ENCODE measurements around the gene HOXC13.

Gene HOXC13

DNA sequence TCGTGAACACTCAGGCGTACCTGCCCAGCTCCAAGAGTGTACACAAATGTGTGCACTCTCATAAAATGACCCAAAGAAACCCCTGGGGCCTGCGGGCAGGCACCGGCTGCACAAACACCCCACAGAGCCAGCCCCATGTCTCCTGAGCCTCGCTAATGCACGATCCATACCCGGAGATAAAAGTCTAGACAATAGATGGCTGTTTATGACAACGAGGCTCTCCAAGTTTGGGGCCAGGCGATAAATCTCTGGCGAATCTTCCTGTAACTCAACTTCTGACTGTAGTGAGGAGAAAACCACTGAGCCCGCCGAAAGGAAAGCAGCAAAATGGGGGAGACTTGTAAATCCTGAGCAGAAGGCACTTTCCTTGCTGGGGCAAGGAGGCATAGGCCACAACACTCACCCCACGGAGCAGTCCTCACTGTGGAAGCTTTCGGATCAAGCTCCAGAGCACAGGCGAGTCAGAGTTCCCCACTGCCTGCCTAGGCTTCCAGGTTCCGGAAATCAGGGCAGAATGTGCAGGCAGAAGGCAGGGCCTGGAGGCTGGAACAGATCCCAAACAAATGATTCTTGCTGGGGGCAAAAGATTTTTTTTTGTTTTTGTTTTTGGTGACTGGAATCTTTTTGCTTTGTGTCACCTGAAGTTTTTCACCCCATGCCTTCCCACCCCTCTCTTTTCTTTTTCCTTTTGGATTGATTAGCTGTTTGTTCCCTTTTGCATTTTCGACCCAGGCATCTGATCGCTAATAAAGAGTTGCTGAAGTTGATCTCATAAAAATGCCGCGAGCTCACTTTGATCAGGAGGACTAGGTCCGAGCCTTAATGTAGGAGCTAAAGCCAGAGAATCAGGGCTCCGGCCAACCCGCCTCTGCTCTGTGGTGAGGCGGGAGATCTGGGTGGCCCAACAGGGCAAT lies 29.8 kb downstream of the HOXC13 start:
- TF ChIP-seq, protein P1, sequence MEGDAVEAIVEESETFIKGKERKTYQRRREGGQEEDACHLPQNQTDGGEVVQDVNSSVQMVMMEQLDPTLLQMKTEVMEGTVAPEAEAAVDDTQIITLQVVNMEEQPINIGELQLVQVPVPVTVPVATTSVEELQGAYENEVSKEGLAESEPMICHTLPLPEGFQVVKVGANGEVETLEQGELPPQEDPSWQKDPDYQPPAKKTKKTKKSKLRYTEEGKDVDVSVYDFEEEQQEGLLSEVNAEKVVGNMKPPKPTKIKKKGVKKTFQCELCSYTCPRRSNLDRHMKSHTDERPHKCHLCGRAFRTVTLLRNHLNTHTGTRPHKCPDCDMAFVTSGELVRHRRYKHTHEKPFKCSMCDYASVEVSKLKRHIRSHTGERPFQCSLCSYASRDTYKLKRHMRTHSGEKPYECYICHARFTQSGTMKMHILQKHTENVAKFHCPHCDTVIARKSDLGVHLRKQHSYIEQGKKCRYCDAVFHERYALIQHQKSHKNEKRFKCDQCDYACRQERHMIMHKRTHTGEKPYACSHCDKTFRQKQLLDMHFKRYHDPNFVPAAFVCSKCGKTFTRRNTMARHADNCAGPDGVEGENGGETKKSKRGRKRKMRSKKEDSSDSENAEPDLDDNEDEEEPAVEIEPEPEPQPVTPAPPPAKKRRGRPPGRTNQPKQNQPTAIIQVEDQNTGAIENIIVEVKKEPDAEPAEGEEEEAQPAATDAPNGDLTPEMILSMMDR (IDR thresholded peaks at IDR 0.05; ENCODE audit: extremely low read depth, insufficient read depth, missing control alignments), result no peak
- in situ Hi-C loops (cut with MboI; ENCODE audit: low pct_unique_long_range_greater_than_20kb, low sequenced_read_pairs, unreplicated experiment), result no loop called here

DNA sequence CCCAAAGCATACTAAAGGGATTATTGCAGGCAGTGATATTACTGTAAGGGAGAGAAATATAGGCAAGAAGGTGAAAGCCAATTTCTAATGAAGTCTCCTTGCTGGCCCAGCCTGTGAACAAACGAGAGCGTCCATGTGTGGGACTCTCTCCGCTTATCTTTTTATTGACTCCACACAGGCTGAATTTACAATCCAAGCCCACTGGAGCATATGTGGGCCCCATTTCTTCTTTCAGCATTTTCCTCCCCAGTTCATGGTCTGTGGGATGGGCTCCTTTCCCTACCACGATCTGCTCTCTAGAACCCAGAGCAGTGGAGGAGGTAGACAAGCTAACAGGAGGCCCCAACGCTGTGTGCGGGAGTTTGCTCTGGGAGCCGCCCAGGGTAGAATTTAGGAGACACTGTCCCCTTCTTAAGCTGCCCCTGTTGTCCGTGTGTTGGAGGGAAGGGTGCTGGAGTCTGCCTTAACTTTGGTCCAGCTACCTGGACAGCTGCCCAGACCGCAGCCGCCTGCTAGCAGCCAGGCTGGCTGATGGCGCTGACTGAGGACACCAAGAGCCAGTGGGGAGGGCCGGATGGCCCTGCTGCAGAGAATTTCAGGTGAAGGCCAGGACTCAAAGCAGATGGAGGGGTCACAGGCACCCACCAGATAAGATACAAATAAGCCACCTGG lies 31.1 kb downstream of the HOXC13 start:
- DNase-seq (ENCODE audit: low spot score), result no peak
- TF ChIP-seq, protein P1 (IDR thresholded peaks at IDR 0.05; ENCODE audit: extremely low read depth, insufficient read depth, missing control alignments), result no peak
- in situ Hi-C loops (cut with MboI; ENCODE audit: low pct_unique_long_range_greater_than_20kb, low sequenced_read_pairs, unreplicated experiment), result no loop called here

More for the DNA sequence above, 29.8 kb downstream of the HOXC13 start:
- DNase-seq (ENCODE audit: low spot score), result no peak

DNA sequence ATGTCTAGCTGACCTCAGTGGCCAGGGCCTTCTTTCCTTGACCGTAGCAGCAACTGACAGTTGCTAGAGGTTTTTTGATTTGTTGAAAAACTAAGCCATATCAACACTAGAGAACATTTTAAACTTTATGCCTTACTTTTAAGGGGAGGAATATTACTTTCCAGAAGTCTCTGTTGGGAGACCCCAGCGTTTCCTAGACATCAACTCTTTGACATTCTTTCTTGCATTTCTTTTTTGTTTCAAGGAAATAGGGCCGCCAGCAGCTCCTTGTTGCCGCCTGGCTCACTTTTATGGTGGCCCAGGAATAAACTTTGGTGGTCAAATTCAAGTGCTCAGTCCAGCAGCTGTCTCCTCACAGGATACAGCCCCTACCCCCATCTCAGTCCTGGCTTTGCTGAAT lies 31.8 kb downstream of the HOXC13 start:
- DNase-seq (ENCODE audit: low spot score), result no peak
- in situ Hi-C loops (cut with MboI; ENCODE audit: low pct_unique_long_range_greater_than_20kb, low sequenced_read_pairs, unreplicated experiment), result no loop called here
- TF ChIP-seq, protein P1 (IDR thresholded peaks at IDR 0.05; ENCODE audit: extremely low read depth, insufficient read depth, missing control alignments), result no peak

- DNase-seq (ENCODE audit: low spot score), result no peak
- in situ Hi-C loops (cut with MboI; ENCODE audit: low pct_unique_long_range_greater_than_20kb, low sequenced_read_pairs, unreplicated experiment), result no loop called here
- TF ChIP-seq, protein P1 (IDR thresholded peaks at IDR 0.05; ENCODE audit: extremely low read depth, insufficient read depth, missing control alignments), result no peak
Observed at GRCh38 chr12:53971129-53971528, 32.5 kb downstream of the HOXC13 start.

- TF ChIP-seq, protein P1 (IDR thresholded peaks at IDR 0.05; ENCODE audit: extremely low read depth, insufficient read depth, missing control alignments), result no peak
- in situ Hi-C loops (cut with MboI; ENCODE audit: low pct_unique_long_range_greater_than_20kb, low sequenced_read_pairs, unreplicated experiment), result no loop called here
- no peak for DNase-seq (ENCODE audit: low spot score)
Observed at GRCh38 chr12:53971686-53972085, 33.1 kb downstream of the HOXC13 start.

DNA sequence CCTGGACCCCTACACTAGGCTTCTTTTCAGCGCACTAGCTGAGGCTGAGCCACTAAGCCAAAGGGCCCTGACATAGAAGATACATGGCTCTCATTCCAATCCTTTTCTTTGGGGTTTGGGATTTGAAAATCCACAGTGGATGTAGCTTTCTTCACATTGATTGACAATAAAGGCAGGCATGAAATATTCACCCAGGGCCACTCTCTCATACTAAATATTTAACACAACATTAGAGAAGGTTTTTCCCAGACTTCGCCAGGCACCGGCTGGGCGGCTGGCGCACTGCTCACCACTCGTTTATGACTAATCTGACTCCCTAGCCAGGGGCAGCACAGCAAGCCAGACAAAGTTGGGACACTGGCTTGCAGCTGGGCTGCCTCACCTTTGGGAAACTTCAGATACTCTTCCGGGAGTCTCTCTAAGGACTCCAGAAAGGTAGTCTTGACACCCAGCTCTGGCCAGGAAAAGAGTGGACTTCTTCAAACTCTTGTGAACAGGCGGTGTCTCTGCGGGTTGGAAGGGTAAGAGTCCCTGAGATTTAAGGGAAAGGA lies 33.6 kb downstream of the HOXC13 start:
- DNase-seq (ENCODE audit: low spot score), result no peak
- TF ChIP-seq, protein P1 (IDR thresholded peaks at IDR 0.05; ENCODE audit: extremely low read depth, insufficient read depth, missing control alignments), result no peak
- in situ Hi-C loops (cut with MboI; ENCODE audit: low pct_unique_long_range_greater_than_20kb, low sequenced_read_pairs, unreplicated experiment), result no loop called here

Measured in GM13977 (cell line).